ENCODE measurements around the gene IGSF21. TPM values are rescaled to one million over a fixed set of nuclear protein-coding genes. Genes with fewer than 3 reads are reported as not detected.

IGSF21 gene
- polyA plus RNA-seq, 1 of the 3 experiments (the other 2 are of a cell fraction): not detected

DNA sequence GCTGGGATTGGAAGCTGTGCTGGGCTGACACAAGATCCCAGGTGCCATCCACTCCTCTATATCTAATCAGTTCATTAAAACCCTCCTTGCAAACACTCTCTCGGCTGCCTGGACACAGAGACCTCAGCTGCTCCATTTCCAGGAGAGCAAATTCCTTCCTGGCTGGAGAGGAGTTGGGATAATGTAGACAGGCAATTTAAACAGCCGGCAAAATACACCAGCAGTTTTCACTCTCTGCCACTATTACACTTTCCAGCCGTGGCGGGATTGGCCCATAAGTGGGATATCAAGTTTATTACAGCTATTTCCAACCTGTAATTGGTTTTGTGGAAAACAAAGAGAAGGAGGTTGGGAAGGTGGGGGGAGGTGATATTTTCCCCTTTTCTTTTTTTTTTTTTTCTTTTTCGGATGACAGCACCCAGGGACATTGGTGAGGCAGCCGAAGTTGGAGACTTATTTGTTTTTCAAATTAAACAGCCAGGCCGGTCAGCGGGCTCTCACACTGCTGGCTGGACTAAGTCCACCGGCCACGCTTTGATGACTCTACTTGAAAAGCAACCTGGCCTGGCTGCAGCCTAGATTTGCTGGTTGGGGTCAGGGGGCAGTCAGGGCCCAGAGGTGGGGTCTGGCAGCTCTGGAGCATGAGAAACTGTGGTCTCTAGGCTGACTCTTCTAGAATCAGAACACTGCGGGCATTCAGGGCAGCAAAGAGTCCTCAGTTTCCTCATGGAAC, 177.4 kb downstream of the IGSF21 start:
- Histone ChIP-seq H4K20me1 (ENCODE audit: insufficient read depth) (no peaks in the 10 kb centered on the region), H3F3A (replicated peaks; ENCODE audit: insufficient read depth) (no peaks in the 10 kb centered on the region), H3K27ac (ENCODE audit: low read depth in 2 of 2, low read length in 1 of 2) (no peak overlapping the region; a peak in 1 of 4 replicates), H3K9me3 (no peaks in the 10 kb centered on the region), H3K9me2 (no peaks in the 10 kb centered on the region), H3K4me2 (no peak overlapping the region), H3K4me1 (ENCODE audit: control insufficient read depth in 1 of 2, insufficient read depth in 2 of 2, low read depth in 1 of 2, low read length in 1 of 2) (peaks cover 0 to 35% of the 10 kb centered on the region in 2 experiments; a peak in 2 of 4 replicates), H3K27me3 (ENCODE audit: insufficient read depth) (no peaks in the 10 kb centered on the region), H2AFZ (ENCODE audit: low read depth) (no peak overlapping the region), H3K4me3 (ENCODE audit: low read depth in 2 of 2, low read length in 1 of 2) (no peak overlapping the region), H3K9ac (no peak overlapping the region), H3K79me2 (ENCODE audit: insufficient read depth) (no peaks in the 10 kb centered on the region), H3K36me3 (replicated peaks in 1 of 2; ENCODE audit: control insufficient read depth in 1 of 2, insufficient read depth in 2 of 2, low read length in 1 of 2) (no peaks in the 10 kb centered on the region)
- DNase-seq: no peak
- POLR2A ChIA-PET: no interaction called here
- CTCF ChIA-PET: interaction anchor here (0.7 to 10.0 kb wide), 8 partner anchors 16 to 300 kb away, joined by 3 to 72 read pairs (median 3); no protein-coding TSS in a partner anchor
- 38% methylated on average over 11 of the region's 11 CpGs for WGBS (ENCODE audit: low lambda C conversion rate)
- TF ChIP-seq RXRA (IDR thresholded peaks at IDR 0.05; ENCODE audit: borderline replicate concordance, low read depth) (no peak), EP300 (IDR thresholded peaks at IDR 0.05; ENCODE audit: borderline replicate concordance in 1 of 2, low read depth in 1 of 2, low read length in 1 of 2) (no peak), RCOR1 (IDR thresholded peaks at IDR 0.05; ENCODE audit: low read length) (no peak), RAD21 (IDR thresholded peaks at IDR 0.05; ENCODE audit: low read length) (no peak), RFX5 (IDR thresholded peaks at IDR 0.05; ENCODE audit: low read length) (no peak), FOXM1 (IDR thresholded peaks at IDR 0.05; ENCODE audit: low read depth) (no peak), GABPA (IDR thresholded peaks at IDR 0.05; ENCODE audit: low read depth) (no peak), YY1 (IDR thresholded peaks at IDR 0.05; ENCODE audit: low read depth) (no peak), JUND (IDR thresholded peaks at IDR 0.05) (no peak), NRF1 (IDR thresholded peaks at IDR 0.05; ENCODE audit: low read depth, low read length) (no peak), ELF1 (IDR thresholded peaks at IDR 0.05) (no peak)
- TF ChIP-seq, protein P1, sequence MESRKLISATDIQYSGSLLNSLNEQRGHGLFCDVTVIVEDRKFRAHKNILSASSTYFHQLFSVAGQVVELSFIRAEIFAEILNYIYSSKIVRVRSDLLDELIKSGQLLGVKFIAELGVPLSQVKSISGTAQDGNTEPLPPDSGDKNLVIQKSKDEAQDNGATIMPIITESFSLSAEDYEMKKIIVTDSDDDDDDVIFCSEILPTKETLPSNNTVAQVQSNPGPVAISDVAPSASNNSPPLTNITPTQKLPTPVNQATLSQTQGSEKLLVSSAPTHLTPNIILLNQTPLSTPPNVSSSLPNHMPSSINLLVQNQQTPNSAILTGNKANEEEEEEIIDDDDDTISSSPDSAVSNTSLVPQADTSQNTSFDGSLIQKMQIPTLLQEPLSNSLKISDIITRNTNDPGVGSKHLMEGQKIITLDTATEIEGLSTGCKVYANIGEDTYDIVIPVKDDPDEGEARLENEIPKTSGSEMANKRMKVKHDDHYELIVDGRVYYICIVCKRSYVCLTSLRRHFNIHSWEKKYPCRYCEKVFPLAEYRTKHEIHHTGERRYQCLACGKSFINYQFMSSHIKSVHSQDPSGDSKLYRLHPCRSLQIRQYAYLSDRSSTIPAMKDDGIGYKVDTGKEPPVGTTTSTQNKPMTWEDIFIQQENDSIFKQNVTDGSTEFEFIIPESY (IDR thresholded peaks at IDR 0.05; ENCODE audit: borderline replicate concordance, low read depth): no peak
- TF ChIP-seq, protein P2, sequence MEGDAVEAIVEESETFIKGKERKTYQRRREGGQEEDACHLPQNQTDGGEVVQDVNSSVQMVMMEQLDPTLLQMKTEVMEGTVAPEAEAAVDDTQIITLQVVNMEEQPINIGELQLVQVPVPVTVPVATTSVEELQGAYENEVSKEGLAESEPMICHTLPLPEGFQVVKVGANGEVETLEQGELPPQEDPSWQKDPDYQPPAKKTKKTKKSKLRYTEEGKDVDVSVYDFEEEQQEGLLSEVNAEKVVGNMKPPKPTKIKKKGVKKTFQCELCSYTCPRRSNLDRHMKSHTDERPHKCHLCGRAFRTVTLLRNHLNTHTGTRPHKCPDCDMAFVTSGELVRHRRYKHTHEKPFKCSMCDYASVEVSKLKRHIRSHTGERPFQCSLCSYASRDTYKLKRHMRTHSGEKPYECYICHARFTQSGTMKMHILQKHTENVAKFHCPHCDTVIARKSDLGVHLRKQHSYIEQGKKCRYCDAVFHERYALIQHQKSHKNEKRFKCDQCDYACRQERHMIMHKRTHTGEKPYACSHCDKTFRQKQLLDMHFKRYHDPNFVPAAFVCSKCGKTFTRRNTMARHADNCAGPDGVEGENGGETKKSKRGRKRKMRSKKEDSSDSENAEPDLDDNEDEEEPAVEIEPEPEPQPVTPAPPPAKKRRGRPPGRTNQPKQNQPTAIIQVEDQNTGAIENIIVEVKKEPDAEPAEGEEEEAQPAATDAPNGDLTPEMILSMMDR (IDR thresholded peaks at IDR 0.05): no peak
- TF ChIP-seq, protein P3, sequence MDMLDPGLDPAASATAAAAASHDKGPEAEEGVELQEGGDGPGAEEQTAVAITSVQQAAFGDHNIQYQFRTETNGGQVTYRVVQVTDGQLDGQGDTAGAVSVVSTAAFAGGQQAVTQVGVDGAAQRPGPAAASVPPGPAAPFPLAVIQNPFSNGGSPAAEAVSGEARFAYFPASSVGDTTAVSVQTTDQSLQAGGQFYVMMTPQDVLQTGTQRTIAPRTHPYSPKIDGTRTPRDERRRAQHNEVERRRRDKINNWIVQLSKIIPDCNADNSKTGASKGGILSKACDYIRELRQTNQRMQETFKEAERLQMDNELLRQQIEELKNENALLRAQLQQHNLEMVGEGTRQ (IDR thresholded peaks at IDR 0.05; ENCODE audit: borderline replicate concordance, low read depth, low read length): no peak
- TF ChIP-seq, protein P4, sequence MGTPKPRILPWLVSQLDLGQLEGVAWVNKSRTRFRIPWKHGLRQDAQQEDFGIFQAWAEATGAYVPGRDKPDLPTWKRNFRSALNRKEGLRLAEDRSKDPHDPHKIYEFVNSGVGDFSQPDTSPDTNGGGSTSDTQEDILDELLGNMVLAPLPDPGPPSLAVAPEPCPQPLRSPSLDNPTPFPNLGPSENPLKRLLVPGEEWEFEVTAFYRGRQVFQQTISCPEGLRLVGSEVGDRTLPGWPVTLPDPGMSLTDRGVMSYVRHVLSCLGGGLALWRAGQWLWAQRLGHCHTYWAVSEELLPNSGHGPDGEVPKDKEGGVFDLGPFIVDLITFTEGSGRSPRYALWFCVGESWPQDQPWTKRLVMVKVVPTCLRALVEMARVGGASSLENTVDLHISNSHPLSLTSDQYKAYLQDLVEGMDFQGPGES (IDR thresholded peaks at IDR 0.05; ENCODE audit: low read depth, low read length): no peak
